Subcutaneous abdominal adipose tissue (tissue), 5 donors: ENCODE data around the gene LIFR.
"Not testable (repeated sequence)": the region's sequence is repeated elsewhere in the genome, so short reads cannot be mapped to it uniquely, and the experiment has no call there.

Source experiments
- H3K27ac ChIP-seq: one replicate; pipeline ENCODE4 v1.7.0; 2013; ENCODE audit warnings: low read depth, mild to moderate bottlenecking, inconsistent platforms, low read length, moderate library complexity
- H3K27me3 ChIP-seq, 5 donors: one replicate each; pipeline ENCODE4 v1.7.0; 2013; ENCODE audit warnings: low read length in 5 of 5, inconsistent platforms in 1 of 5; ENCODE audit not compliant: control insufficient read depth in 5 of 5, insufficient read depth in 4 of 5
- H3K36me3 ChIP-seq, 5 donors: one replicate each; pipeline ENCODE4 v1.7.0; 2013; ENCODE audit warnings: low read length in 5 of 5; ENCODE audit not compliant: control insufficient read depth in 5 of 5, insufficient read depth in 5 of 5
- H3K4me1 ChIP-seq, 5 donors: one replicate each; pipeline ENCODE4 v1.7.0; 2013; ENCODE audit warnings: low read length in 5 of 5, mild to moderate bottlenecking in 3 of 5, moderate library complexity in 1 of 5; ENCODE audit not compliant: control insufficient read depth in 5 of 5, insufficient read depth in 5 of 5
- H3K4me3 ChIP-seq, 5 donors: one replicate each; pipeline ENCODE4 v1.7.0; 2013; ENCODE audit warnings: low read length in 5 of 5, low read depth in 1 of 5
- H3K9ac ChIP-seq, 5 donors: one replicate each; pipeline ENCODE4 v1.7.0; 2013; ENCODE audit warnings: low read length in 5 of 5, mild to moderate bottlenecking in 4 of 5, moderate library complexity in 3 of 5
- H3K9me3 ChIP-seq, 5 donors: one replicate each; pipeline ENCODE4 v1.7.0; 2013; ENCODE audit warnings: low read length in 5 of 5; ENCODE audit not compliant: control insufficient read depth in 5 of 5
- donor health status: healthy.
- donor health status: healthy.
- donor health status: healthy.
- donor health status: healthy.
- donor health status: healthy.

Gene LIFR

DNA sequence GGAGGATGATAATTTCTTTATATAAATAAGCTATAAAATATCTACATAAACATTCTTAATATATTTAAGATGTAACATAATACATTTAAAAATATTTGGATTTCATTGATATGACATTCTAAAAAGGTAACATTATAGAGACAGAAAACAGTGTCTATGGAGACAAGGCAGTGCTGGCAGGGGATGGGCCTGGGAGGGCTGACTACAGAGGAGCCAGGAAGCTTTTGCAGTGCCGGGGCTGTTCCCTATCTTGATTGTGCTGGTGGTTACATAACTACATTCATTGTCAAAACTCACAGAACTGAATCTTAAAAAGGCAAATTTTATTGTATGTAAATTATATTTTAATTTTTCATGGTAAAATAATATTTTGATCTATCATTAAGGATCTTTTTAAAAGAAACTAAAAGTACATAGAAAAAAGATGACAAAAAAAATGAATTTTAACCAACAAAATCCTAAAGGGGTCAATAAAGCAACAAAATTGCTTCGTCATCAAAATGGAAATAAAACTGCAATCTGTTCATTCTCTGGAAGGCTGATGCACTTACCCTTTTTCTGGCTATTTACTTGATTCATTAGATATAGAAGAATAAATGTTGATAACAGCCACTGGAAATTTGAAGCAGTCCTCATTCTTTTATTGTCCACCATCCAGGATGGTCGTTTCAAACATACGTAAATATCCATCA is 26.3 kb downstream of the LIFR start:
- Histone ChIP-seq H3K27ac (no peak overlapping the region), H3K4me1 (peaks cover 0 to 37% (median 5%) of the 10 kb centered on the region in 5 donors), H3K9me3 (peaks cover 2 to 15% (median 12%) of the 10 kb centered on the region in 5 donors), H3K4me3 (no peak overlapping the region), H3K36me3 (peaks cover 2 to 22% (median 13%) of the 10 kb centered on the region in 5 donors), H3K27me3 (no peaks in the 10 kb centered on the region), H3K9ac (no peak overlapping the region)

DNA sequence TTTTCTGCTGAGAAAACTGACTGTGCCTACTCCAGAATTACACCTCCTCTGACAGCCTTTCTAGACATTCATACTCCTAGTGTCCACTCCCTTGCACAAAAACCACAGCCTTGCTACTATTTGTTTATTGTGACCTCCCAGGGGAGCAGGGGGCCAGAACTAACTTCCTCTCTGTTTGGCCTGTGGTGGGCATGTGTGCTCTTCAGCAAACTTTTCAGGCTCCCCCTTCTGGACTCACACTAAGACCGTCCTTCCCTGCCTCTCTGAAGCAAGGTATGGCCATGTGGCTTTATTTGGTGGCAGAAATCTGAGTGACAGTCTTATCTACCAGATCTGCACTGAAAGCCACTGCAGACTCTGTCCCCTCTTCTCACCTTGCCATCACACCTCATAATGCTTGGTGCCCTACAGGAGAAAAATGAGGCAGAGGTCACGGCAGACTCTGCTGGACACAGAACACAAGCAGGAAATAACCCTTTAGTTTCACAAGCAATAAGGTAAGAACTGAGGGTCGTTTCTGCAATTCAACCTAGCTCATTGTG is 28.2 kb downstream of the LIFR start:
- Histone ChIP-seq H3K9me3 (peaks cover 2 to 15% (median 12%) of the 10 kb centered on the region in 5 donors), H3K9ac (peak overlapping the region in 1 of 5 donors; percentile 11), H3K27me3 (no peaks in the 10 kb centered on the region), H3K36me3 (peaks cover 6 to 30% (median 24%) of the 10 kb centered on the region in 5 donors), H3K4me3 (no peak overlapping the region), H3K4me1 (peaks cover 0 to 19% (median 4%) of the 10 kb centered on the region in 5 donors), H3K27ac (no peak overlapping the region)

DNA sequence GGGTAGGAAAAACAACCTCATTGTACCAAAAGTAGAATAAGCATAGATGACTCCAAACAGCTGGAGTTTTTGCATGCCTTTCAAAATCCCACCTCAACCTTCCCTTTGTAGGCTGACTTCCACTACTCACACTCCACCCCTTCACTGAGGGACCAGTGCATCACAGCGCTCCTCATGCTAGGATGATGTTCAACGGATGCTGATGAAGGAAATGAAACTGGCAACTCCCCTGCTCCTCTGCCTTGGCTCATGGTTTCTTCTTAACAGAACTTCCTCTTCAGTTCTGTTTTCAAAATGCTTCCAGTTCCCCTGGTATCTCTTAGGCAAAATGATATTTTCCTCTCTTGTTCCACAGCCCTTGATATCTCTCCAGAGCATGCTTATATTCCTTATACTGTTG is 29.0 kb downstream of the LIFR start:
- H3K27ac ChIP-seq: no peak overlapping the region
- peaks cover 2 to 14% (median 12%) of the 10 kb centered on the region in 5 donors for H3K9me3 ChIP-seq
- H3K4me3 ChIP-seq: no peak overlapping the region
- peaks cover 11 to 33% (median 25%) of the 10 kb centered on the region in 5 donors for H3K36me3 ChIP-seq
- peak overlapping the region in 1 of 5 donors; percentile 11 for H3K9ac ChIP-seq
- no peaks in the 10 kb centered on the region for H3K27me3 ChIP-seq
- H3K4me1 ChIP-seq: peaks cover 0 to 17% (median 4%) of the 10 kb centered on the region in 5 donors

DNA sequence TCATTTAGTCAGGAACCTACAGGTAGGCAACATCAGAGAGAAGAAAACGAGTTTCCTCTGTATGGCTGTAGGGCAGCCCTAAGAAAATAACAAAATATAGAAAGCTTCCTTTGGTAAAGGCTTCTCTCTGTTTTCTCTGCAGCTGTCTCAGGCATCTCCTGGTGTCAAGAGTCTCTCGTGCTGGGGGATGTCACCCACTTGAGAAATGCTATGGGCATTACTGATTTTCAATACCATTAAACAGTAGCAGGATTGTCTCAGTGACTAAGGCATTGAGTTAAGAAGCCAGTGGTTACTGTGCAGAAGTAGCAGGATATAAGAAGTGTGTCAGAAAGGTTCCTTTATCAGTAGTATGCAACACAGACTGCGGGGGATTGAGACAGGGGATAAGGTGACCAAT is 32.4 kb downstream of the LIFR start:
- Histone ChIP-seq H3K9me3 (no peaks in the 10 kb centered on the region), H3K4me1 (peaks cover 0 to 12% (median 4%) of the 10 kb centered on the region in 5 donors), H3K27ac (no peak overlapping the region), H3K27me3 (no peaks in the 10 kb centered on the region), H3K36me3 (peaks cover 23 to 57% (median 38%) of the 10 kb centered on the region in 5 donors), H3K4me3 (no peak overlapping the region), H3K9ac (no peak overlapping the region)

DNA sequence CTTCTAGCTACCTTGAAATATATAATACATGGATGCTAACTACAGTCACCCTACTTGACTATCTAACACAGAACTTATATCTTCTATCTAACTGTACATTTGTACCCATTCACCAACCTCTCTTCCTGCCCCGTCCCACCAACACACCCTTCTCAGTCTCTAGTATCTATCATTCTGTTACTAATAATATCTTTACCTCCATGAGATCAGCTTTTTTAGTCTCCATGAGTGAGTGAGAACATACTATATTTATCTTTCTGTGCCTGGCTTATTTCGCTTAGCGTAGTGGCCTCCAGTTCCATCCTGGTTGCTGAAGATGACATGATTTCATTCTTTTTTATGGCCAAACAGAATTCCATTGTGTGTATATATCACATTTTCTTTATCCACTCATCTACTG is 37.0 kb downstream of the LIFR start:
- Histone ChIP-seq H3K27me3 (no peaks in the 10 kb centered on the region), H3K27ac (no peak overlapping the region), H3K9ac (no peak overlapping the region), H3K4me3 (no peak overlapping the region), H3K4me1 (no peaks in the 10 kb centered on the region), H3K9me3 (no peaks in the 10 kb centered on the region), H3K36me3 (peaks cover 19 to 37% (median 28%) of the 10 kb centered on the region in 5 donors)

DNA sequence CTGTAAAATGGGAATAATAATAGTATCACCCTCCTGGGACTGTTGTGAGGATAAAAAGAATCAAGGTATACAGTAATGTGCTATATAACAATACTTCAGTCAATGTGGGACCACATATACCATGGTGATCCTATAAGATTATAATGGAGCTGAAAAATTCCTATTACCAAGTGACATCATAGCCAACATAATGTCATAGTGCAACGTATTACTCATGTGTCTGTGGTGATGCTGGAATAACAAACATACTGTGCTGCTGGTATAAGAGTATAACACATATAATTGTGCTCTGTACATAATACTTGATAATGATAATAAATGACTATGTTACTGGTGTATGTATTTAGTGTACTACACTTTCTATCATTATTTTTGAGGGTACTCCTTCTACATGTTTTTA is 38.1 kb downstream of the LIFR start:
- no peaks in the 10 kb centered on the region for H3K9me3 ChIP-seq
- no peaks in the 10 kb centered on the region for H3K27me3 ChIP-seq
- H3K4me1 ChIP-seq: no peaks in the 10 kb centered on the region
- peaks cover 17 to 31% (median 23%) of the 10 kb centered on the region in 5 donors for H3K36me3 ChIP-seq
- no peak overlapping the region for H3K9ac ChIP-seq
- H3K4me3 ChIP-seq: no peak overlapping the region
- H3K27ac ChIP-seq: no peak overlapping the region

DNA sequence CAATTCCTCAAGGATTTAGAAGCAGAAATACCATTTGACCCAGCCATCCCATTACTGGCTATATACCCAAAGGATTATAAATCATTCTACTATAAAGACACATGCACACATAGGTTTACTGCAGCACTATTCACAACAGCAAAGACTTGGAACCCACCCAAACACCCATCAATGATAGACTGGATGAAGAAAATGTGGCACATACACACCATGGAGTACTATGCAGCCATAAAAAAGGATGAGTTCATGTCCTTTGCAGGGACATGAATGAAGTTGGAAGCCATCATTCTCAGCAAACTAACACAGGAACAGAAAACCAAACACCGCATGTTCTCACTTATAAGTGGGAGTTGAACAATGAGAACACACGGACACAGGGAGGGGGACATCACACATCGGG is 39.8 kb downstream of the LIFR start:
- H3K9ac ChIP-seq, H3K27me3 ChIP-seq, H3K4me3 ChIP-seq, H3K27ac ChIP-seq, H3K4me1 ChIP-seq, H3K9me3 ChIP-seq: not testable (repeated sequence)
- H3K36me3 ChIP-seq: peaks cover 5 to 22% (median 15%) of the 10 kb centered on the region in 5 donors

DNA sequence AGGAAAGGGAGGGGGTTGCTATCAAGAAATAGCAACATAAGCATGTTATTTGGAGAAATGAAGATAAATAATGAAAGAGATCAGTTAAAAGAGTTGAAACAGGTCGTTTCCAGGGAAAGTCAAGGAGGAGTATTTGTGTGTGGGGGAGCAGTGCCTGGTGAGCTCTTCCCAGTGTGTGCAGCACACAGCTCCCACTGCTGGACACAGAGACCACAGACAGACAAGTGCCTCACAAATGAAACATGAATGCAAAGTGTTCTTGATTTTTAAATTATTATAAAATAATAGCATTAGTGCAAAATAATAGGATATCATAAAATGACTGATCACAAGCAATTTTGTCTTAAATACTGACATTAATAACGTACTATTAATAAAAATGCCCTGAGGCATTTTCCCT is 40.8 kb downstream of the LIFR start:
- Histone ChIP-seq H3K4me1 (no peaks in the 10 kb centered on the region), H3K27ac (no peak overlapping the region), H3K36me3 (peaks cover 5 to 20% (median 12%) of the 10 kb centered on the region in 5 donors), H3K9me3 (no peaks in the 10 kb centered on the region), H3K4me3 (no peak overlapping the region), H3K9ac (no peak overlapping the region), H3K27me3 (no peaks in the 10 kb centered on the region)

DNA sequence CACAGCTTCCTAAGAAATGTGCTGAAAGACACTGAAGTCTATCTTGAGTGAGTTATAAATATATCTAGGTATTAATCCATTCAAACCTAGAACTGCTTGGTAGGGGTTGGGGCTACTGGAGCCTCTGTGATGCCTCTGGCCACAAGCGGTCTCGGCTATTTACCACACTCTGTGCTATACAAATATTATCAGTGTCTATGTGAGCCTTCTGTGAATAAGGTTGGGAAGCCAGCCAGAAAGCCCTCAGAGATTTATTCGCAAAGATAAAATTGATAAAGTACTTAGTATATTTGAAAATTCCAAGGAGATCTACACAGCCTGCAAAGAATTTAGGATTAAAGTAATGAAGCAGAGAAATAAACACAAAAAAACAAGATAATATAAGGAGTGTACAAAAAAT is 41.4 kb downstream of the LIFR start:
- Histone ChIP-seq H3K4me1 (no peaks in the 10 kb centered on the region), H3K36me3 (peaks cover 5 to 26% (median 12%) of the 10 kb centered on the region in 5 donors), H3K27me3 (no peaks in the 10 kb centered on the region), H3K9me3 (no peaks in the 10 kb centered on the region), H3K27ac (no peak overlapping the region), H3K9ac (no peak overlapping the region), H3K4me3 (no peak overlapping the region)

DNA sequence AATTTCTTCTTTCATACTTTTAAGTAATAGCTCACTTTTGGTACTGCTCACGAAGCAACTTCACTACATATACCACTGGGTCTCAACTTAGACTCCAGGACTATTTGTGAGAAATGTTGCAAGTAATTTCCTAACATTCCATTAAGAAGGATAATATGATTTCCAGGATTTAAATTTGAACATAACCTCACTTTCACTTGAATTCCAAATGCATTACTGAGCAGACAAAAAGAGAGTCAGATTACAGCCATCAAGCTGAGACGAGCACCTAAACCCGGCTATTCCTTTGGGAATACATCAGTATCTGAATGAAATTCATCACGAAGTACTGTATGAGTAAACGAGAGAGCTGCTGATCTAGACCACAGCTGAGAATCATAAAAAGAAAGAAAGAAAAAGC is 47.3 kb downstream of the LIFR start:
- Histone ChIP-seq H3K9me3 (no peaks in the 10 kb centered on the region), H3K27ac (no peak overlapping the region), H3K4me1 (no peaks in the 10 kb centered on the region), H3K36me3 (peaks cover 8 to 39% (median 16%) of the 10 kb centered on the region in 5 donors), H3K27me3 (no peaks in the 10 kb centered on the region), H3K9ac (no peak overlapping the region), H3K4me3 (no peak overlapping the region)
